WTC11 (cell line): Measurements from ENCODE around the gene BHMT2. TPM values are rescaled to one million over a fixed set of nuclear protein-coding genes. Genes with fewer than 3 reads are reported as not detected.
A peak's percentile ranks its signal among the peaks of the same experiment; 100 is the strongest.

ENCODE experiments used
- ATAC-seq: fragments of 200-7000 bp; cut with Tn5 transposase; 2 replicates; pipeline ENCODE4 v1.10.0; 2021; ENCODE audit warnings: mild to moderate bottlenecking, moderate library complexity
- CTCF ChIA-PET: fragments of 300-600 bp; sonication (Branson Sonifier 250); formaldehyde crosslinking; loops from one replicate; lab custom pipeline; 2021; ENCODE audit warnings: antibody characterized with exemption; lab: Charles Lee
- POLR2A ChIA-PET: fragments of 350-600 bp; sonication (Branson Sonifier 250); formaldehyde crosslinking; loops from one replicate; lab custom pipeline; 2021; ENCODE audit warnings: antibody characterized with exemption; lab: Charles Lee
- DNase-seq: peaks from one replicate; pipeline ENCODE4 v3.0.0; 2021; ENCODE audit warnings: low spot score
- H3K27ac Mint-ChIP-seq: 2 replicates; pipeline ENCODE4 v1.8.0; 2021; ENCODE audit warnings: mixed read lengths
- H3K27me3 Mint-ChIP-seq: 2 replicates; pipeline ENCODE4 v1.8.0; 2021; ENCODE audit warnings: low read depth, mild to moderate bottlenecking, moderate library complexity, mixed read lengths
- H3K36me3 Mint-ChIP-seq: 2 replicates; pipeline ENCODE4 v1.8.0; 2021; ENCODE audit warnings: mixed read lengths
- H3K4me1 Mint-ChIP-seq: 2 replicates; pipeline ENCODE4 v1.8.0; 2022; ENCODE audit warnings: mixed read lengths
- H3K4me3 Mint-ChIP-seq: 2 replicates; pipeline ENCODE4 v1.8.0; 2021; ENCODE audit warnings: mild to moderate bottlenecking, moderate library complexity, mixed read lengths
- H3K9me3 Mint-ChIP-seq: 2 replicates; pipeline ENCODE4 v1.8.0; 2021; ENCODE audit warnings: mixed read lengths
- ATF1 ChIP-seq: sonication (generic); formaldehyde crosslinking; IDR thresholded peaks from 2 replicates; pipeline ENCODE4 v1.8.1; 2023; ENCODE audit warnings: mild to moderate bottlenecking, moderate library complexity, missing genetic modification reagents
- CBFB ChIP-seq: sonication (generic); formaldehyde crosslinking; IDR thresholded peaks from 2 replicates; pipeline ENCODE4 v1.8.1; 2022; ENCODE audit warnings: mild to moderate bottlenecking, low read depth, missing genetic modification reagents
- CREB1 ChIP-seq: sonication (generic); formaldehyde crosslinking; IDR thresholded peaks from 2 replicates; pipeline ENCODE4 v1.8.0; 2023; ENCODE audit warnings: mild to moderate bottlenecking, missing genetic modification reagents
- ETV6 ChIP-seq: sonication (generic); formaldehyde crosslinking; IDR thresholded peaks from 2 replicates; pipeline ENCODE4 v1.8.1; 2022; ENCODE audit warnings: mild to moderate bottlenecking, missing genetic modification reagents
- JUN ChIP-seq: sonication (generic); formaldehyde crosslinking; IDR thresholded peaks from 2 replicates; pipeline ENCODE4 v1.8.0; 2023; ENCODE audit warnings: mild to moderate bottlenecking, missing genetic modification reagents
- NR1H2 ChIP-seq: sonication (generic); formaldehyde crosslinking; IDR thresholded peaks from 2 replicates; pipeline ENCODE4 v1.9.0; 2021; ENCODE audit warnings: mild to moderate bottlenecking, moderate library complexity, missing genetic modification reagents
- SMAD3 ChIP-seq: sonication (generic); formaldehyde crosslinking; IDR thresholded peaks from 2 replicates; pipeline ENCODE4 v1.8.0; 2022; ENCODE audit warnings: missing genetic modification reagents, mild to moderate bottlenecking, borderline replicate concordance
- SP1 ChIP-seq: sonication (generic); formaldehyde crosslinking; conservative IDR thresholded peaks from 2 replicates; pipeline ENCODE4 v1.8.1; 2022; ENCODE audit warnings: missing genetic modification reagents
- TCF7 ChIP-seq: sonication (generic); formaldehyde crosslinking; IDR thresholded peaks from 2 replicates; pipeline ENCODE4 v1.8.0; 2022; ENCODE audit warnings: mild to moderate bottlenecking, low read depth, missing genetic modification reagents, moderate library complexity
- TEAD4 ChIP-seq: sonication (generic); formaldehyde crosslinking; IDR thresholded peaks from 2 replicates; pipeline ENCODE4 v1.8.0; 2022; ENCODE audit warnings: mild to moderate bottlenecking, missing genetic modification reagents
- ZNF121 ChIP-seq: sonication (generic); formaldehyde crosslinking; IDR thresholded peaks from 2 replicates; pipeline ENCODE4 v1.8.0; 2023; ENCODE audit warnings: missing genetic modification reagents
- ZNF138 ChIP-seq: sonication (generic); formaldehyde crosslinking; conservative IDR thresholded peaks from 2 replicates; pipeline ENCODE4 v1.8.1; 2022; ENCODE audit warnings: mild to moderate bottlenecking, moderate library complexity, missing genetic modification reagents
- ZNF416 ChIP-seq: fragments of 250-450 bp; sonication (Bioruptor Pico); IDR thresholded peaks from 2 replicates; pipeline ENCODE4 v1.9.0; 2021; ENCODE audit warnings: mild to moderate bottlenecking, inconsistent platforms
- total RNA-seq: library from RNA; stranded (reverse); gene quantifications from 3 replicates; pipeline ENCODE4 v1.2.3, GENCODE V29; 2021
- TF ChIP-seq, protein P1 (sequence below): fragments of 250-450 bp; sonication (Bioruptor Pico); IDR thresholded peaks from 2 replicates; pipeline ENCODE4 v1.9.0; 2021; ENCODE audit warnings: moderate library complexity, mild to moderate bottlenecking, inconsistent platforms, borderline replicate concordance
- TF ChIP-seq, protein P2 (sequence below): fragments of 250-450 bp; sonication (Bioruptor Pico); IDR thresholded peaks from 2 replicates; pipeline ENCODE4 v2.1.2; 2022; ENCODE audit warnings: mild to moderate bottlenecking, moderate library complexity
- TF ChIP-seq, protein P3 (sequence below): sonication (generic); formaldehyde crosslinking; IDR thresholded peaks from 2 replicates; pipeline ENCODE4 v1.8.1; 2023; ENCODE audit warnings: mild to moderate bottlenecking, missing genetic modification reagents
- TF ChIP-seq, protein P4 (sequence below): fragments of 250-450 bp; sonication (Bioruptor Pico); IDR thresholded peaks from 2 replicates; pipeline ENCODE4 v1.9.0; 2021; ENCODE audit warnings: mild to moderate bottlenecking, borderline replicate concordance
- TF ChIP-seq, protein P5 (sequence below): fragments of 200-600 bp; IDR thresholded peaks from 2 replicates; pipeline ENCODE4 v1.8.0; 2022; ENCODE audit warnings: antibody characterized with exemption
- TF ChIP-seq, protein P6 (sequence below): sonication (generic); formaldehyde crosslinking; IDR thresholded peaks from 2 replicates; pipeline ENCODE4 v1.8.0; 2022; ENCODE audit warnings: mild to moderate bottlenecking, missing genetic modification reagents

The BHMT2 gene
- total RNA-seq, 1 experiment from 2014 or later: 0.11 TPM

DNA sequence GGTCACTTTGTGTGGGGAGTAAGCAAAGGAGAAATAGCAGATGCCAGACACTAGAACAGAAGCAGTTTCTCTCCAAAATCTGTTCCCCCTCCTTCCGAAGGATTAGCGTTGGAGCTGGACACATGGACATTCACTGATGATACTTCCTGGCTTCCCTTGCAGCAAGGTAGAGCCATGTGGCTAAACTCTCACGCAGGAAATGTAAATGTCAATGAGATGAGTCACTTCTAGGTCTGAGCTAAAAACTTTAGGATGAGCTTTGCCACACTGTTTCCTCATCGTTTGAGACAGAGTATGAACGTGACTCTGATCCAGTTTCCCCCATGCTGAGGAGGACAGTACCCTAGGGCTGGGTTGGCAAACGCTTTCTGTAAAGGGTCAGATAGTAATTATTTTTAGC, 5.1 kb downstream of the BHMT2 start:
- Mint-ChIP-seq H3K36me3 (peaks cover 8% of the 10 kb centered on the region), H3K9me3 (peaks cover 21% of the 10 kb centered on the region), H3K4me1 (0 out of 2 replicates have a peak, but pooled peaks cover 4% of the 10 kb centered on the region), H3K27ac (no peak overlapping the region), H3K27me3 (no peaks in the 10 kb centered on the region), H3K4me3 (no peak overlapping the region)
- TF ChIP-seq CBFB: no peak
- TF ChIP-seq, protein P1, sequence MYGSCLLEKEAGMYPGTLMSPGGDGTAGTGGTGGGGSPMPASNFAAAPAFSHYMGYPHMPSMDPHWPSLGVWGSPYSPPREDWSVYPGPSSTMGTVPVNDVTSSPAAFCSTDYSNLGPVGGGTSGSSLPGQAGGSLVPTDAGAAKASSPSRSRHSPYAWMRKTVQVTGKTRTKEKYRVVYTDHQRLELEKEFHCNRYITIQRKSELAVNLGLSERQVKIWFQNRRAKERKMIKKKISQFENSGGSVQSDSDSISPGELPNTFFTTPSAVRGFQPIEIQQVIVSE: no peak
- no peak for TF ChIP-seq ATF1 (CRISPR knock-in tag)
- no peak for TF ChIP-seq ETV6
- TF ChIP-seq, protein P2, sequence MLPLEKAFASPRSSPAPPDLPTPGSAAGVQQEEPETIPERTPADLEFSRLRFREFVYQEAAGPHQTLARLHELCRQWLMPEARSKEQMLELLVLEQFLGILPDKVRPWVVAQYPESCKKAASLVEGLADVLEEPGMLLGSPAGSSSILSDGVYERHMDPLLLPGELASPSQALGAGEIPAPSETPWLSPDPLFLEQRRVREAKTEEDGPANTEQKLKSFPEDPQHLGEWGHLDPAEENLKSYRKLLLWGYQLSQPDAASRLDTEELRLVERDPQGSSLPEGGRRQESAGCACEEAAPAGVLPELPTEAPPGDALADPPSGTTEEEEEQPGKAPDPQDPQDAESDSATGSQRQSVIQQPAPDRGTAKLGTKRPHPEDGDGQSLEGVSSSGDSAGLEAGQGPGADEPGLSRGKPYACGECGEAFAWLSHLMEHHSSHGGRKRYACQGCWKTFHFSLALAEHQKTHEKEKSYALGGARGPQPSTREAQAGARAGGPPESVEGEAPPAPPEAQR: no peak
- TF ChIP-seq JUN (CRISPR knock-in tag): no peak
- TF ChIP-seq, protein P3, sequence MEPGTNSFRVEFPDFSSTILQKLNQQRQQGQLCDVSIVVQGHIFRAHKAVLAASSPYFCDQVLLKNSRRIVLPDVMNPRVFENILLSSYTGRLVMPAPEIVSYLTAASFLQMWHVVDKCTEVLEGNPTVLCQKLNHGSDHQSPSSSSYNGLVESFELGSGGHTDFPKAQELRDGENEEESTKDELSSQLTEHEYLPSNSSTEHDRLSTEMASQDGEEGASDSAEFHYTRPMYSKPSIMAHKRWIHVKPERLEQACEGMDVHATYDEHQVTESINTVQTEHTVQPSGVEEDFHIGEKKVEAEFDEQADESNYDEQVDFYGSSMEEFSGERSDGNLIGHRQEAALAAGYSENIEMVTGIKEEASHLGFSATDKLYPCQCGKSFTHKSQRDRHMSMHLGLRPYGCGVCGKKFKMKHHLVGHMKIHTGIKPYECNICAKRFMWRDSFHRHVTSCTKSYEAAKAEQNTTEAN (CRISPR knock-in tag): no peak
- no peak for TF ChIP-seq SP1 (CRISPR knock-in tag)
- no peak for TF ChIP-seq ZNF121 (CRISPR knock-in tag)
- no peak for TF ChIP-seq ZNF138 (CRISPR knock-in tag)
- TF ChIP-seq TCF7 (CRISPR knock-in tag): no peak
- POLR2A ChIA-PET: no interaction called here
- CTCF ChIA-PET: interaction anchor here (0.9 to 3.1 kb wide), 4 partner anchors 50 to 71 kb away, joined by 3 to 11 read pairs (median 8); no protein-coding TSS in a partner anchor
- DNase-seq: no peak
- no peak for ATAC-seq

DNA sequence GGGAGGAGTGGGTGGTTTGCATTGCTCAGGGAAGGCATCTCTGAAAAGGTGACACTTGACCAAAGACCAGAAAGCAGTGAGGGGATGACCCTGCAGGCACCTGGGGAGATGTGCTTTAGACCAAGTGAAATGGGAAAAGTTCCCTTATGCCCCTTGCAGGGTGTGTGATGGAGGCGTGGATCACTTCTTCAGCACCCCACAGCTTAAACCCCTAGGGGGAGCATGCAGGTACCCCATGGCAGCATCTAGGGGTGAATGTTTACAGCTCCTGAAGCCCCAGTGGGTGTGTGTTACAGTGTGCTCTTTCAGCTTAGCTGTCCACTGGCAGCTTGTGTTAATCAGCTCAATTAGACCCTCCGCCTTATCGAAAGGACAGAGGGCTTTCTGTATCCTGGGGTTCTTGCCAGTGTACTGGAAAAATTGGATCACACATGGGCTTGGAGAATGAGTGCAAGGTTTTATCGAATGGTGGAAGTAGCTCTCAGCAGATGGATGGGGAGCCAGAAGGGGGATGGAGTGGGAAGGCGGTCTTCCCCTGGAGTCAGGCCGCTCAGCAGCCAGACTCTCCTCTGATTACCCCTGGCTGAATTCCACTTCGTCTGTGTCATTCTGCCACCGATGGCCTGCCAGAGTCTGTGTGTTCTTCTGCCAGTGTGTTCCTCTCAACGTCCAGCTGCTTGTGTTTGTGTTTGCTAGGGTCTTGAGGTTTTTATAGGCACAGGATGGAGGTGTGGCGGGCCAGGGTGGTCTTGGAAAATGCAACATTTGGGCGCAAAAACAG, 6.3 kb downstream of the BHMT2 start:
- no peak for DNase-seq
- Mint-ChIP-seq H3K27me3 (no peaks in the 10 kb centered on the region), H3K36me3 (peaks cover 8% of the 10 kb centered on the region), H3K4me1 (0 out of 2 replicates have a peak, but pooled peaks cover 4% of the 10 kb centered on the region), H3K27ac (no peak overlapping the region), H3K9me3 (peaks cover 21% of the 10 kb centered on the region), H3K4me3 (no peak overlapping the region)
- CTCF ChIA-PET: interaction anchor here (0.9 to 3.1 kb wide), 6 partner anchors 51 to 180 kb away, joined by 3 to 11 read pairs (median 4); no protein-coding TSS in a partner anchor
- POLR2A ChIA-PET: no interaction called here
- peak; percentile 22; the same call in 1 of the 2 replicates for ATAC-seq
- no peak for TF ChIP-seq TEAD4 (CRISPR knock-in tag)
- no peak for TF ChIP-seq NR1H2 (CRISPR knock-in tag)
- TF ChIP-seq, protein P2: no peak
- no peak for TF ChIP-seq SMAD3 (CRISPR knock-in tag)
- TF ChIP-seq, protein P4, sequence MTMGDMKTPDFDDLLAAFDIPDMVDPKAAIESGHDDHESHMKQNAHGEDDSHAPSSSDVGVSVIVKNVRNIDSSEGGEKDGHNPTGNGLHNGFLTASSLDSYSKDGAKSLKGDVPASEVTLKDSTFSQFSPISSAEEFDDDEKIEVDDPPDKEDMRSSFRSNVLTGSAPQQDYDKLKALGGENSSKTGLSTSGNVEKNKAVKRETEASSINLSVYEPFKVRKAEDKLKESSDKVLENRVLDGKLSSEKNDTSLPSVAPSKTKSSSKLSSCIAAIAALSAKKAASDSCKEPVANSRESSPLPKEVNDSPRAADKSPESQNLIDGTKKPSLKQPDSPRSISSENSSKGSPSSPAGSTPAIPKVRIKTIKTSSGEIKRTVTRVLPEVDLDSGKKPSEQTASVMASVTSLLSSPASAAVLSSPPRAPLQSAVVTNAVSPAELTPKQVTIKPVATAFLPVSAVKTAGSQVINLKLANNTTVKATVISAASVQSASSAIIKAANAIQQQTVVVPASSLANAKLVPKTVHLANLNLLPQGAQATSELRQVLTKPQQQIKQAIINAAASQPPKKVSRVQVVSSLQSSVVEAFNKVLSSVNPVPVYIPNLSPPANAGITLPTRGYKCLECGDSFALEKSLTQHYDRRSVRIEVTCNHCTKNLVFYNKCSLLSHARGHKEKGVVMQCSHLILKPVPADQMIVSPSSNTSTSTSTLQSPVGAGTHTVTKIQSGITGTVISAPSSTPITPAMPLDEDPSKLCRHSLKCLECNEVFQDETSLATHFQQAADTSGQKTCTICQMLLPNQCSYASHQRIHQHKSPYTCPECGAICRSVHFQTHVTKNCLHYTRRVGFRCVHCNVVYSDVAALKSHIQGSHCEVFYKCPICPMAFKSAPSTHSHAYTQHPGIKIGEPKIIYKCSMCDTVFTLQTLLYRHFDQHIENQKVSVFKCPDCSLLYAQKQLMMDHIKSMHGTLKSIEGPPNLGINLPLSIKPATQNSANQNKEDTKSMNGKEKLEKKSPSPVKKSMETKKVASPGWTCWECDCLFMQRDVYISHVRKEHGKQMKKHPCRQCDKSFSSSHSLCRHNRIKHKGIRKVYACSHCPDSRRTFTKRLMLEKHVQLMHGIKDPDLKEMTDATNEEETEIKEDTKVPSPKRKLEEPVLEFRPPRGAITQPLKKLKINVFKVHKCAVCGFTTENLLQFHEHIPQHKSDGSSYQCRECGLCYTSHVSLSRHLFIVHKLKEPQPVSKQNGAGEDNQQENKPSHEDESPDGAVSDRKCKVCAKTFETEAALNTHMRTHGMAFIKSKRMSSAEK (CRISPR knock-in tag): no peak
- TF ChIP-seq TCF7 (CRISPR knock-in tag): no peak
- TF ChIP-seq, protein P3 (CRISPR knock-in tag): no peak
- no peak for TF ChIP-seq ZNF416 (CRISPR knock-in tag)
- TF ChIP-seq, protein P1: no peak
- TF ChIP-seq, protein P5, sequence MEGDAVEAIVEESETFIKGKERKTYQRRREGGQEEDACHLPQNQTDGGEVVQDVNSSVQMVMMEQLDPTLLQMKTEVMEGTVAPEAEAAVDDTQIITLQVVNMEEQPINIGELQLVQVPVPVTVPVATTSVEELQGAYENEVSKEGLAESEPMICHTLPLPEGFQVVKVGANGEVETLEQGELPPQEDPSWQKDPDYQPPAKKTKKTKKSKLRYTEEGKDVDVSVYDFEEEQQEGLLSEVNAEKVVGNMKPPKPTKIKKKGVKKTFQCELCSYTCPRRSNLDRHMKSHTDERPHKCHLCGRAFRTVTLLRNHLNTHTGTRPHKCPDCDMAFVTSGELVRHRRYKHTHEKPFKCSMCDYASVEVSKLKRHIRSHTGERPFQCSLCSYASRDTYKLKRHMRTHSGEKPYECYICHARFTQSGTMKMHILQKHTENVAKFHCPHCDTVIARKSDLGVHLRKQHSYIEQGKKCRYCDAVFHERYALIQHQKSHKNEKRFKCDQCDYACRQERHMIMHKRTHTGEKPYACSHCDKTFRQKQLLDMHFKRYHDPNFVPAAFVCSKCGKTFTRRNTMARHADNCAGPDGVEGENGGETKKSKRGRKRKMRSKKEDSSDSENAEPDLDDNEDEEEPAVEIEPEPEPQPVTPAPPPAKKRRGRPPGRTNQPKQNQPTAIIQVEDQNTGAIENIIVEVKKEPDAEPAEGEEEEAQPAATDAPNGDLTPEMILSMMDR: no peak
- no peak for TF ChIP-seq CREB1 (CRISPR knock-in tag)
- TF ChIP-seq, protein P6, sequence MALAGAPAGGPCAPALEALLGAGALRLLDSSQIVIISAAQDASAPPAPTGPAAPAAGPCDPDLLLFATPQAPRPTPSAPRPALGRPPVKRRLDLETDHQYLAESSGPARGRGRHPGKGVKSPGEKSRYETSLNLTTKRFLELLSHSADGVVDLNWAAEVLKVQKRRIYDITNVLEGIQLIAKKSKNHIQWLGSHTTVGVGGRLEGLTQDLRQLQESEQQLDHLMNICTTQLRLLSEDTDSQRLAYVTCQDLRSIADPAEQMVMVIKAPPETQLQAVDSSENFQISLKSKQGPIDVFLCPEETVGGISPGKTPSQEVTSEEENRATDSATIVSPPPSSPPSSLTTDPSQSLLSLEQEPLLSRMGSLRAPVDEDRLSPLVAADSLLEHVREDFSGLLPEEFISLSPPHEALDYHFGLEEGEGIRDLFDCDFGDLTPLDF (CRISPR knock-in tag): no peak
